Endothelial cell of umbilical vein (primary cell): ENCODE measurements around the gene MFNG. TPM values are rescaled to one million over a fixed set of nuclear protein-coding genes. Genes with fewer than 3 reads are reported as not detected.

ENCODE experiments used
- BruUV-seq: library from RNA; stranded (reverse); fragments of 400-500 nt; replicated peaks from 2 replicates; lab custom pipeline; 2021; lab: Mats Ljungman, UMichigan
- CTCF ChIA-PET: fragments of 300-600, 350-600 bp; sonication (Branson Sonifier 250); formaldehyde crosslinking; loops from one replicate; lab custom pipeline; 2021; ENCODE audit warnings: antibody characterized with exemption, inconsistent platforms; lab: Charles Lee
- POLR2A ChIA-PET: fragments of 300-600, 350-600 bp; sonication (Branson Sonifier 250); formaldehyde crosslinking; loops from one replicate; lab custom pipeline; 2021; ENCODE audit warnings: antibody characterized with exemption, inconsistent platforms; lab: Charles Lee
- DNase-seq: peaks from one replicate; pipeline ENCODE4 v3.0.0-alpha.2; 2011; ENCODE audit warnings: low read depth, low spot score
- FAIRE-seq: peaks from 2 replicates; lab custom pipeline; 2011; peaks lifted over from hg19 to GRCh38; lab: Jason Lieb, UNC
- H2AFZ ChIP-seq: 2 replicates; pipeline ENCODE4 v1.6.0; 2012; ENCODE audit warnings: low read depth, low read length, control low read depth, inconsistent platforms
- H3K27ac ChIP-seq: 2 replicates; pipeline ENCODE4 v1.5.1; 2011; ENCODE audit warnings: low read depth, mild to moderate bottlenecking, control low read depth, low read length, moderate library complexity; ENCODE audit not compliant: insufficient read depth
- H3K27me3 ChIP-seq, 2 experiments: 2 replicates each; pipeline versions ENCODE4 v1.6.0 to v1.6.1; 2011; ENCODE audit warnings: low read length in 2 of 2, mixed read lengths in 1 of 2; ENCODE audit not compliant: control insufficient read depth in 2 of 2, insufficient read depth in 2 of 2
- H3K36me3 ChIP-seq, 2 experiments: 2 replicates in 1 of 2; 3 replicates in 1 of 2; pipeline ENCODE4 v1.5.1; 2011; ENCODE audit warnings: low read length in 2 of 2, mild to moderate bottlenecking in 1 of 2, moderate library complexity in 1 of 2; ENCODE audit not compliant: control insufficient read depth in 2 of 2, insufficient read depth in 2 of 2; ENCODE audit errors: extremely low read depth in 1 of 2
- H3K4me1 ChIP-seq: 3 replicates; pipeline ENCODE4 v1.5.1; 2011; ENCODE audit warnings: mild to moderate bottlenecking, low read length; ENCODE audit not compliant: control insufficient read depth, insufficient read depth; ENCODE audit errors: extremely low read depth
- H3K4me2 ChIP-seq: 2 replicates; pipeline ENCODE4 v1.6.1; 2011; ENCODE audit warnings: low read length, control low read depth, mixed read lengths; ENCODE audit not compliant: insufficient read depth
- H3K4me3 ChIP-seq, 3 experiments: fragments of 200-600 bp in 1 of 3; sonication (generic), shearing (Covaris generic) in 1 of 3; replicated peaks in 1 of 3; 2 replicates each; pipeline ENCODE4 v1.5.1; 2011 to 2016; ENCODE audit warnings: control low read depth in 3 of 3, low read length in 3 of 3, mild to moderate bottlenecking in 2 of 3, inconsistent platforms in 1 of 3, low read depth in 1 of 3, moderate library complexity in 1 of 3; ENCODE audit not compliant: insufficient read depth in 1 of 3
- H3K79me2 ChIP-seq: 2 replicates; pipeline ENCODE4 v1.6.0; 2012; ENCODE audit warnings: low read length, inconsistent platforms; ENCODE audit not compliant: control insufficient read depth, insufficient read depth
- H3K9ac ChIP-seq: replicated peaks from 2 replicates; pipeline ENCODE3; 2011; ENCODE audit warnings: low read length, control low read depth; ENCODE audit not compliant: insufficient read depth; ENCODE audit errors: extremely low read depth
- H3K9me1 ChIP-seq: replicated peaks from 3 replicates; pipeline ENCODE4 v1.6.0; 2011; ENCODE audit warnings: mild to moderate bottlenecking, low read length; ENCODE audit not compliant: control insufficient read depth, insufficient read depth; ENCODE audit errors: extremely low read depth
- H3K9me3 ChIP-seq: replicated peaks from 2 replicates; pipeline ENCODE4 v1.5.1; 2012; ENCODE audit warnings: low read length, inconsistent platforms; ENCODE audit not compliant: control insufficient read depth, insufficient read depth
- H4K20me1 ChIP-seq: replicated peaks from 2 replicates; pipeline ENCODE3; 2011; ENCODE audit warnings: mild to moderate bottlenecking, low read length; ENCODE audit not compliant: control insufficient read depth, insufficient read depth; ENCODE audit errors: extremely low read depth
- EZH2 ChIP-seq: IDR thresholded peaks from 2 replicates; pipeline ENCODE4 v1.6.1; 2012; ENCODE audit warnings: borderline replicate concordance, low read depth, mild to moderate bottlenecking, moderate library complexity, low read length, inconsistent platforms; ENCODE audit not compliant: severe bottlenecking
- FOS ChIP-seq: IDR thresholded peaks from 2 replicates; pipeline ENCODE4 v1.6.1; 2011; ENCODE audit warnings: mild to moderate bottlenecking, low read length, moderate library complexity, borderline replicate concordance; ENCODE audit not compliant: insufficient read depth
- GATA2 ChIP-seq: IDR thresholded peaks from 2 replicates; pipeline ENCODE4 v1.7.0; 2011; ENCODE audit warnings: low read depth, mild to moderate bottlenecking, moderate library complexity, mixed read lengths, low read length; ENCODE audit not compliant: insufficient read length, insufficient read depth
- JUN ChIP-seq: IDR thresholded peaks from 2 replicates; pipeline ENCODE4 v1.6.1; 2011; ENCODE audit warnings: borderline replicate concordance, low read depth; ENCODE audit not compliant: insufficient read length, insufficient read depth
- MYC ChIP-seq: IDR thresholded peaks from one replicate; pipeline ENCODE4 v1.6.1; 2011; ENCODE audit warnings: mild to moderate bottlenecking, low read depth, low read length
- POLR2A ChIP-seq: IDR thresholded peaks from 2 replicates; pipeline ENCODE4 v1.6.1; 2012; ENCODE audit warnings: low read depth, mild to moderate bottlenecking, control low read depth, low read length
- POLR2AphosphoS5 ChIP-seq: IDR thresholded peaks from 2 replicates; pipeline ENCODE4 v1.6.1; 2012; ENCODE audit warnings: low read depth, mild to moderate bottlenecking, control low read depth, low read length, moderate library complexity; ENCODE audit not compliant: insufficient read depth
- dilution Hi-C: fragments of 300-500 bp; cut with MboI; formaldehyde crosslinking; loops from one replicate; pipeline ENCODE4 v1.15.0; 2019; ENCODE audit warnings: low sequenced_read_pairs; ENCODE audit not compliant: extremely low pct_ligation_motif_present
- intact Hi-C: fragments of 100-400 bp; cut with micrococcal nuclease; formaldehyde crosslinking; loops from one replicate; pipeline ENCODE4 v1.10.0; 2022
- polyA plus RNA-seq, 4 experiments: library from polyadenylated mRNA; depleted of rRNA in 3 of 4; stranded (reverse) in 3 of 4; unstranded in 1 of 4; fragments of >200 nt; gene quantifications; 2 replicates each; pipeline versions ENCODE4 v1.2.1 to v1.2.3, GENCODE V29; 2011 to 2012; ENCODE audit warnings: missing spikeins in 1 of 4
- total RNA-seq: library from RNA; stranded (reverse); gene quantifications from 2 replicates; pipeline ENCODE4 v1.2.3, GENCODE V29; 2021
- TF ChIP-seq, protein P1 (sequence below): IDR thresholded peaks from 2 replicates; pipeline ENCODE4 v1.6.1; 2011; ENCODE audit not compliant: insufficient read depth, insufficient read length
- TF ChIP-seq, protein P2 (sequence below), 2 donors: IDR thresholded peaks; 1 replicate in 1 of 2; 2 replicates in 1 of 2; pipeline ENCODE4 v1.5.1; 2011; ENCODE audit warnings: low read length in 2 of 2, mild to moderate bottlenecking in 2 of 2, moderate library complexity in 2 of 2, control low read depth in 1 of 2, inconsistent platforms in 1 of 2, low read depth in 1 of 2; ENCODE audit not compliant: insufficient read depth in 1 of 2; ENCODE audit errors: extremely low read depth in 1 of 2

MFNG gene
- total and polyA plus RNA-seq, 2 donors (not counting 3 experiments of a cell fraction or from before 2014, with no cell fraction given) = 188 to 257 TPM

DNA sequence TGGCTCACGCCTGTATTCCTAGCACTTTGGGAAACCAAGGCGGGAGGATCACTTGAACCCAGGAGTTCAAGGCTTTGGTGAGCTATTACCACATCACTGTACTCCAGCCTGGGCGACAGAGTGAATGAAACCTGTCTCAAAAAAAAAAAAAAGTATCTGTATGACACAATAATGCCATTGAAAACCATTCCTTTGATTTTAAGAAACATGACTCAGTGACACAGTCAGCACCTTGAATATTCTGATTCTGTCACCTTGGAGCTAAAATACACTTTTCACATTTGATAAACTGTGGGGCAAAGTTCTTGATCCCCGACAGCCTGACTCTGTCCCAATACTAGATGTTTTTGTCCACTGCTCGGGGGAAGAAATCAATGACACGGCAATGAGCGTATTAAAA lies 42.2 kb downstream of the MFNG start:
- Histone ChIP-seq H3K36me3 (no peaks in the 10 kb centered on the region), H3K27ac (no peak overlapping the region), H3K4me1 (peaks cover 3% of the 10 kb centered on the region), H3K9me1 (no peaks in the 10 kb centered on the region), H3K9me3 (no peaks in the 10 kb centered on the region), H3K79me2 (no peaks in the 10 kb centered on the region), H3K9ac (no peak overlapping the region), H4K20me1 (no peaks in the 10 kb centered on the region), H3K27me3 (peaks cover 0 to 2% of the 10 kb centered on the region in 2 experiments), H2AFZ (no peak overlapping the region), H3K4me3 (no peak overlapping the region), H3K4me2 (no peak overlapping the region)
- ChIA-PET CTCF (no interaction called here), POLR2A (interaction anchor here (0.7 kb wide), 1 partner anchor 149 kb away, joined by 7 read pairs; no protein-coding TSS in a partner anchor)
- BruUV-seq = no TSS peak
- no peak for FAIRE-seq
- DNase-seq = no peak
- intact Hi-C loops (no loop called here), dilution Hi-C loops (no loop called here)
- no peak for TF ChIP-seq JUN
- no peak for TF ChIP-seq FOS
- TF ChIP-seq GATA2 = no peak
- TF ChIP-seq POLR2AphosphoS5 = no peak
- TF ChIP-seq, protein P1, sequence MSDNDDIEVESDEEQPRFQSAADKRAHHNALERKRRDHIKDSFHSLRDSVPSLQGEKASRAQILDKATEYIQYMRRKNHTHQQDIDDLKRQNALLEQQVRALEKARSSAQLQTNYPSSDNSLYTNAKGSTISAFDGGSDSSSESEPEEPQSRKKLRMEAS = no peak
- TF ChIP-seq EZH2 = no peak

DNA sequence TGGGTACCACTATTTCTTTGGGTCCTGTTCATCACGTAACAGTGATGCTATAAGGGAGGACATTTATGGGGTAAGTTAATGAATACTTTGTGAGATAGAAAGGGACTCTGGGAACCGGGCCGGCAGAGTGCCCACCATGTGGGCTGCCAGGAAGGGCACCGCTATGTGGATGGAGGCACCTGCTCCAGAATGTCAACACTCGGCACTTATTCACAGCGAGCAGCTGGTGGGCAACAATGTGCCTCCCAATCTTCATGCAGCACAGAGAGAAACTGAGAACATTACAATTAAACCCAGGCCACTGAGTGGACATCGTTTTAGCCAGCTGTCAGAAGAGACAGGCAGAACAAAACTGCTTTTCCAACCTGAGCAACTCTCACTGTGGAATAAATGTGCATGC lies 43.1 kb downstream of the MFNG start:
- dilution Hi-C loops = no loop called here
- ChIA-PET CTCF (interaction anchor here (1.0 kb wide), 1 partner anchor 13 kb away, joined by 3 read pairs; no protein-coding TSS in a partner anchor), POLR2A (no interaction called here)
- no peak for DNase-seq
- no peak overlapping the region for H3K9ac ChIP-seq
- H3K4me1 ChIP-seq = peaks cover 3% of the 10 kb centered on the region
- FAIRE-seq = no peak
- TF ChIP-seq POLR2AphosphoS5 (no peak), MYC (no peak), EZH2 (no peak), JUN (no peak), POLR2A (no peak), GATA2 (no peak), FOS (no peak)
- TF ChIP-seq, protein P2, sequence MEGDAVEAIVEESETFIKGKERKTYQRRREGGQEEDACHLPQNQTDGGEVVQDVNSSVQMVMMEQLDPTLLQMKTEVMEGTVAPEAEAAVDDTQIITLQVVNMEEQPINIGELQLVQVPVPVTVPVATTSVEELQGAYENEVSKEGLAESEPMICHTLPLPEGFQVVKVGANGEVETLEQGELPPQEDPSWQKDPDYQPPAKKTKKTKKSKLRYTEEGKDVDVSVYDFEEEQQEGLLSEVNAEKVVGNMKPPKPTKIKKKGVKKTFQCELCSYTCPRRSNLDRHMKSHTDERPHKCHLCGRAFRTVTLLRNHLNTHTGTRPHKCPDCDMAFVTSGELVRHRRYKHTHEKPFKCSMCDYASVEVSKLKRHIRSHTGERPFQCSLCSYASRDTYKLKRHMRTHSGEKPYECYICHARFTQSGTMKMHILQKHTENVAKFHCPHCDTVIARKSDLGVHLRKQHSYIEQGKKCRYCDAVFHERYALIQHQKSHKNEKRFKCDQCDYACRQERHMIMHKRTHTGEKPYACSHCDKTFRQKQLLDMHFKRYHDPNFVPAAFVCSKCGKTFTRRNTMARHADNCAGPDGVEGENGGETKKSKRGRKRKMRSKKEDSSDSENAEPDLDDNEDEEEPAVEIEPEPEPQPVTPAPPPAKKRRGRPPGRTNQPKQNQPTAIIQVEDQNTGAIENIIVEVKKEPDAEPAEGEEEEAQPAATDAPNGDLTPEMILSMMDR (IDR thresholded peaks at IDR 0.05; ENCODE audit: extremely low read depth in 1 of 2, insufficient read depth in 1 of 2, low read depth in 1 of 2, low read length in 2 of 2) = no peak
- TF ChIP-seq, protein P1 = no peak
- H3K79me2 ChIP-seq = no peaks in the 10 kb centered on the region
- H2AFZ ChIP-seq = no peak overlapping the region
- H3K27me3 ChIP-seq = peaks cover 0 to 2% of the 10 kb centered on the region in 2 experiments
- H3K9me1 ChIP-seq = no peaks in the 10 kb centered on the region
- H3K36me3 ChIP-seq = no peaks in the 10 kb centered on the region
- no peaks in the 10 kb centered on the region for H3K9me3 ChIP-seq
- H3K4me3 ChIP-seq = no peak overlapping the region
- no TSS peak for BruUV-seq
- H3K27ac ChIP-seq = no peak overlapping the region
- intact Hi-C loops = no loop called here
- H3K4me2 ChIP-seq = no peak overlapping the region
- no peaks in the 10 kb centered on the region for H4K20me1 ChIP-seq
